Measurements from ENCODE around the gene CAMSAP2.
"Not testable (repeated sequence)": the region's sequence is repeated elsewhere in the genome, so short reads cannot be mapped to it uniquely, and the experiment has no call there.

The CAMSAP2 gene

GRCh38 chr1:200738949-200739651 lies 407 bp downstream of the CAMSAP2 start:
- DNase-seq (ENCODE audit: low read depth in 2 of 2) = peak; percentile 15 to 22

- DNase-seq (ENCODE audit: low read depth in 2 of 2) = no peak
These were observed 1.2 kb downstream of the CAMSAP2 start for GRCh38 chr1:200739702-200740570.

GRCh38 chr1:200740571-200741208 lies 2.0 kb downstream of the CAMSAP2 start:
- no peak for DNase-seq (ENCODE audit: low read depth in 2 of 2)

GRCh38 chr1:200741551-200742207 lies 3.0 kb downstream of the CAMSAP2 start:
- no peak for DNase-seq (ENCODE audit: low read depth in 2 of 2)

- DNase-seq (ENCODE audit: low read depth in 2 of 2) = no peak
These were observed 5.5 kb downstream of the CAMSAP2 start for GRCh38 chr1:200744143-200744542.

- DNase-seq (ENCODE audit: low read depth in 2 of 2) = no peak
These were observed 10.4 kb downstream of the CAMSAP2 start for GRCh38 chr1:200749090-200749489.

- DNase-seq (ENCODE audit: low read depth in 2 of 2) = not testable (repeated sequence)
These were observed 12.1 kb downstream of the CAMSAP2 start for GRCh38 chr1:200750749-200751148.

- peak in 1 of 2 experiments; percentile 5 for DNase-seq (ENCODE audit: low read depth in 2 of 2)
These were observed 13.0 kb downstream of the CAMSAP2 start for GRCh38 chr1:200751717-200752116.

- DNase-seq (ENCODE audit: low read depth in 2 of 2) = no peak
These were observed 15.0 kb downstream of the CAMSAP2 start for GRCh38 chr1:200753650-200754198.

- DNase-seq (ENCODE audit: low read depth in 2 of 2) = no peak
These were observed 16.8 kb downstream of the CAMSAP2 start for GRCh38 chr1:200755456-200755855.

- DNase-seq (ENCODE audit: low read depth in 2 of 2) = no peak
These were observed 23.4 kb downstream of the CAMSAP2 start for GRCh38 chr1:200762089-200762488.

GRCh38 chr1:200767321-200767720 lies 28.6 kb downstream of the CAMSAP2 start:
- no peak for DNase-seq (ENCODE audit: low read depth in 2 of 2)

- DNase-seq (ENCODE audit: low read depth in 2 of 2) = no peak
These were observed 33.2 kb downstream of the CAMSAP2 start for GRCh38 chr1:200771625-200772555.

- no peak for DNase-seq (ENCODE audit: low read depth in 2 of 2)
These were observed 35.6 kb downstream of the CAMSAP2 start for GRCh38 chr1:200774311-200774710.

- no peak for DNase-seq (ENCODE audit: low read depth in 2 of 2)
These were observed 36.2 kb downstream of the CAMSAP2 start for GRCh38 chr1:200774735-200775444.

GRCh38 chr1:200775850-200776249 lies 37.2 kb downstream of the CAMSAP2 start:
- DNase-seq (ENCODE audit: low read depth in 2 of 2) = no peak

- no peak for DNase-seq (ENCODE audit: low read depth in 2 of 2)
These were observed 38.3 kb downstream of the CAMSAP2 start for GRCh38 chr1:200776949-200777348.

GRCh38 chr1:200778766-200779165 lies 40.1 kb downstream of the CAMSAP2 start:
- DNase-seq (ENCODE audit: low read depth in 2 of 2) = no peak

- no peak for DNase-seq (ENCODE audit: low read depth in 2 of 2)
These were observed 40.6 kb downstream of the CAMSAP2 start for GRCh38 chr1:200779326-200779725.

Measured in stimulated activated CD4-positive, alpha-beta T cell treated with anti-CD3 and anti-CD28 coated beads, Interleukin-12 subunit alpha, Interleukin-12 subunit beta, amount 100 ng/mL, for 24 hours (primary cell).